Sigmoid colon (tissue), 4 donors: ENCODE results near the gene TWF2.
A peak's percentile ranks its signal among the peaks of the same experiment; 100 is the strongest.

ENCODE experiments used
- CTCF ChIP-seq, 4 experiments: fragments of 450-650 bp in 3 of 4; fragments of 200-600 bp in 1 of 4; IDR thresholded peaks; one replicate each; pipeline ENCODE4 v1.5.1; 2016 to 2019; ENCODE audit warnings: antibody characterized with exemption in 4 of 4, mild to moderate bottlenecking in 3 of 4, moderate library complexity in 2 of 4
- EP300 ChIP-seq, 4 donors: sonication (generic); formaldehyde crosslinking; IDR thresholded peaks; one replicate each; pipeline ENCODE4 v1.6.1; 2017; ENCODE audit warnings: antibody characterized with exemption in 4 of 4
- POLR2A ChIP-seq, 2 donors: fragments of 450-650 bp; IDR thresholded peaks; one replicate each; pipeline ENCODE4 v1.6.1; 2016; ENCODE audit warnings: antibody characterized with exemption in 2 of 2, mild to moderate bottlenecking in 2 of 2, moderate library complexity in 2 of 2

GRCh38 chr3:52231502-52232278 is 7.3 kb downstream of the TWF2 start:
- peak; percentile 80 to 91 (median 84) for TF ChIP-seq CTCF (IDR thresholded peaks at IDR 0.05)
- no peak for TF ChIP-seq EP300 (IDR thresholded peaks at IDR 0.05)
- TF ChIP-seq POLR2A (IDR thresholded peaks at IDR 0.05): no peak
